A549 treated with RU486 at 1 μM for 4 hours (cell line): ENCODE data around the gene OR4E1. TPM values are rescaled to one million over a fixed set of nuclear protein-coding genes. Genes with fewer than 3 reads are reported as not detected.

Experiments
- total RNA-seq: library from RNA; stranded (reverse); fragments of 200-300 nt; extraction: Qiagen RNA extraction; gene quantifications from 5 replicates; pipeline ENCODE4 v1.2.3, GENCODE V29; 2022; ENCODE audit warnings: low read depth

Gene OR4E1
- total RNA-seq: not detected in 5 replicates

GRCh38 chr14:21673718-21674117, at the start of gene OR4E1:
TSS of gene OR4E1 (minus strand) at chr14:21673818. CDS start at chr14:21670935, 2,883 bp downstream.

GRCh38 chr14:21653331-21653885, 20.2 kb downstream of the OR4E1 start, which contains the start of gene OR4E2:
TSS of gene OR4E2 (plus strand) at chr14:21653835. CDS start at chr14:21665083, 11,248 bp downstream.

GRCh38 chr14:21634840-21635239, 38.8 kb downstream of the OR4E1 start, which contains the start of gene OR10G2:
TSS of gene OR10G2 (minus strand) at chr14:21634940. CDS start at chr14:21634842, 98 bp downstream.

Other genes starting within 250 kb of the OR4E1 start
- gene CHD8, start 217.7 kb downstream of the OR4E1 start, total RNA-seq: 39.2 to 42.9 TPM (median 40.5 TPM) in 5 replicates
- gene RAB2B, start 196.9 kb downstream of the OR4E1 start, total RNA-seq: 9.8 to 15.8 TPM (median 13.0 TPM) in 5 replicates
- gene TOX4, start 196.6 kb downstream of the OR4E1 start, total RNA-seq: 51.2 to 70.3 TPM (median 65.6 TPM) in 5 replicates
- gene METTL3, start 162.5 kb downstream of the OR4E1 start, total RNA-seq: 41.2 to 51.9 TPM (median 49.7 TPM) in 5 replicates
- 1.00 to 1.6 TPM (median 1.3 TPM) in 5 replicates for gene SALL2, start 147.5 kb downstream of the OR4E1 start, total RNA-seq
- gene OR10G3, start 93.7 kb downstream of the OR4E1 start, total RNA-seq: not detected in 5 replicates
- gene OR10G2, start 38.9 kb downstream of the OR4E1 start, total RNA-seq: not detected in 5 replicates
- not detected in 5 replicates for gene OR4E2, start 20.0 kb downstream of the OR4E1 start, total RNA-seq